NCI-H524 treated with DMSO at 0.1 percent for 48 hours (cell line): ENCODE data around the gene RPL11.
"Not testable (repeated sequence)": the region's sequence is repeated elsewhere in the genome, so short reads cannot be mapped to it uniquely, and the experiment has no call there.

ENCODE experiments used
- DNase-seq: peaks from one replicate; lab custom pipeline; 2025; lab: John Stamatoyannopoulos, UW

Gene RPL11

DNA sequence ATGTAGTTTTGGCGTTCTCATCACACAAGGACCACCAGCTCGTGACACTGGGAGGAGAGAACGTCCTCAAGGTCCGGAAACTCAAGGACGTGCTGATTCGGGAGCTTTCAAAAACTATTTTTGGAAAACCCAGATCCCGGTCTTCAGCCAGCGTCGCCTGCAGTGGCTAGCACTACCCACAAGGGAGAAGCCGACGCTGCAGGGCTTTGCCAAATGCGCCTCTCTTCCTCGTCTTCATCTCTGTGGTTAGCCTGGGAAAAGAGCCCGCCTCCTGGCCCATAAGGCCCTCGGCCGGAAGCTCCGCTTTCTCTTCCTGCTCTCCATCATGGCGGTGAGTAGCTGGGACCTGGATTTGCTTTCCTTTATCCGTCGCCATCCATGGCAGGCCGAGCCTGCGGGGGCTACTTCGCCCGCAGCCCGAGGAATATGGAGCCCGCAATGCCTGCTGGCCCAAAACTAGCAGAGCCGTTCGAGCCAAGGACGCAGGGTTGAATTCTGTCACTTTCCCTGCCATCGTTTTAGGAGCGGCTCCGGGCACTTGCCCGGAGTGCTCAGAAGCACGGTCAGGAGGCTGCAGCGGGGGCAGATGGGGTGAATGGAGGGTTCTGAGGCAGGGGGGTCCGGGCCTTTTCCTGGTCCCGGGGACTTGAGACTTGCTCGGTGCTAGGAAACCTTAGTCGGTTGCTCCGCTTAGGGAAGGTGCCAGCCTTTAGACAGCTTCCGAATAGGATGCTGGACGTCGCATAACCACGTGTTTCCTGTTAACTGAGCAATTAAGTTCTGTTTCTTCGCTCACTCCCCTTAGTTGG, at the start of gene RPL11:
TSS of gene RPL11 (plus strand) at position 308 of the 809 bp plus-strand sequence. CDS start at position 326, 18 bp downstream.
- peak; percentile 65 for DNase-seq

DNA sequence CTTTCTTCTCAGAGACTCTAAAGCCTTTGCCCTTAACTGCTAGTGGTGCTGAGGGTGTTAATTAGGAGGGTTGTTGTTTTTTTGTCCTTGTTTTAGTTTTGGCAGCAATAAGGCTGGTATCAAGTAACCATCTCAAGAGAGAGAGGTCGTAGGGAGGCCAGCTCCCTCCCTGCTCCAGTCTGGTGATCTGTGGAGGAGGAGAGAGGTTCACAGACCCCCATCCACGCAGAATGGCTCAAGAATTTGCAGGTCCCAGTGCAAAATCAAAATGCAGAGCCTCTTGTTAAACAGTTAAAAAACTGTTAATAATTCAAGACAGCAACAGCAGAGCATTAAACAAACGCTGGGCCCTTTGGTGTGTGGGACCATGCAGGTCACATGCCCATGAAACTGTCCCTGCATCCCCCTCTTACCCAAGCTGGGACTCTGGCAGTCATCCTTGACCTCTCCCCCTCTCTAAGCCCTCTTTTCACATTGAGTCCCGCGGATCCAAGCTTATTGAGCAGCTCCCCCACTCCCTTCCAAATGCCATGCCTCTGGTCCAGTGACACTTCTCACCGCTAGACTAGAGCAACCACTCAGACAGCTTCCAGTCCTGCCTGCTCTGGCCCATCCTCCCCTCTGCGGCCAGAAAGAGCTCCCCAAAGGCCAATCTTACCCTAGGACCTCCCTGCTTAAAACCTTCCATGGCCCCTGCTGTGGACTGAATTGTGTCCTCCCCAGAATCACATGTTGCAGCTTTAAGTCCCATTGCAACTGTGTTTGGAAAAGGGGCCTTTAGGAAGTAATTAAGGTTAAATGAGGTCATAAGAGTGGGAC, 47.7 kb upstream of the RPL11 start:
- DNase-seq: no peak

DNA sequence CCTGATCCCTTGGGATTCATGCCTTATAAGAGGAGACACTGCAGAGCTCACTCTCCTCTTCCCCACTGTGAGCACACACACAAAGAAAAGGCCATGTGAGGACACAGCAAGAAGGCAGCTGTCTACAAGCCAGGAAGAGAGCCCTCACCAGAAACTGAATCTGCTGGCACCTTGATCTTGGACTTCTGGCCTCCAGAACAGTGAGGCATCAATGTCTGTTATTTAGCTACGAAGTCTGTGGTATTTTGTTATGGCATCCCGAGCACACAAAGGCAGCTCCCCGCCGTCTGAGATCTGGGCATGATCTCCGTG, 47.1 kb upstream of the RPL11 start:
- no peak for DNase-seq

DNA sequence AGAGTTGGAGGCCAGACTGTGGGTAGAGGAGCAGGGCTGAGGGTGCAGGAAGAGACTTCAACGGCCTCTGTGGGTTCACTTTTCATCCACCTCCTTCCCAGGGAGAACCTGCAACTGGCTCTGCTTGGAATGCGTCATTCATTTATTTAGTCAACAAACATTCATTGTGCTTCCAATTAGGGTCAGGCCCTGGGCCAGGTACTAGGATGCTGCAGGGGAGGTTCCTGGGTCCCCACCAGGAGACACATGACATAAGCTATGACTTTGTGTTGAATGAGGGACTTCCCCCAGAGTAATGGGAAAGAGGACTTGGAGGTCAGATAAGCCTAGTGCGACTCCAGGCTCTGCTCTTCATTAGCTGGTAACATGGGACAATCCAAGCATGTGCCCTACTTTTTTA, 46.3 kb upstream of the RPL11 start:
- no peak for DNase-seq

DNA sequence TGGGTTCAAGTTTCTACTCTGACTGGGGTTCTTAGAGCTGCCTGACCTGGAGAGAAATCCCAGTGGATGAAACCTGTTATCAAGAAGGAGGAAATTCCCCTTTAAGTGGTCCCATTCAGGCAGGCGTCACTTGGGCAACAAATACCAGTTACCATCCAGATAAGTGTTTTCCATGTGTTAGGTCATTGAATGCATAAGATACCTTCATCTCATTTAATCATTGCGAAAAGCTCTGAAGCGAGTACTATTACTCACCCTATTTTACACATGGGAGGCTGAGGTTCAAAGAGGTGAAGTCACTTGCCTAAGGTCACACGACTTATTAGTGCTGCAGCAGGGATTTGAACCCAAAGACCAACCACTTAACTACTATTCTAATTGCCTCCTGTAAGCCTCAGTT, 45.5 kb upstream of the RPL11 start:
- DNase-seq: no peak

DNA sequence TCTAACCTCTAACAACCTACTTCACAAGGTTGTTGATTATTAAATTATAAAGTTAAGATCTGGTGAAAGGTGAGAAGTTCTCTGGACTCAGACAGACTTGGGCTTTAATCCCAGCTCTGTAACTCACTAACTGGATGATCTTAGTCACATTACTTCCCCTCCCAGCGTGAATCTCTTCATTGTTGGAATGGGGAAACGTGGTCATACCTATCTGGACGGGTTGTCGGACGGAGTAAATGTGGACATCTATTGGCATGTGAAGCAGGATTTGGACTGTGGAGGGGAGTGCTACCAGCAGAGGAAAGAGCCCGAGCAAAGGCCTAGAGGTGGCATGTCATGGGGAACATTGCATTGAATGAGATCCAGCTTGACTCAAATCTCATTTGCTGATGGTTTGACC, 45.1 kb upstream of the RPL11 start:
- DNase-seq: no peak

DNA sequence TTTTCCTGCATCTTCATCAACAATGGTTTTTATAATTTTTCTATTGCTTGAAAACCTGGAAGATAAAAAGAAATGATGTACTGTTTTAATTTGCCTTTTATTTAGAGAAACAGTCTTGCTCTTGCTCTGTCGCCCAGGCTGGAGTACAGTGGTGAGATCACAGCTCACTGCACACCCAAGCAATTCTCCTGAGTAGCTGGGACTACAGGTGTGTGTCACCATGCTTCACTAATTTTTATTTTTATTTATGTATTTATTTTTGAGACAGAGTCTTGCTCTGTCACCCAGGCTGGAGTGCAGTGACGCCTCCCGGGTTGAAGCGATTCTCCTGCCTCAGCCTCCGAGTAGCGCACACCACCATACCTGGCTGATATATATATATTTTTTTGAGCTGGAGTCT, 43.0 kb upstream of the RPL11 start:
- DNase-seq: no peak

DNA sequence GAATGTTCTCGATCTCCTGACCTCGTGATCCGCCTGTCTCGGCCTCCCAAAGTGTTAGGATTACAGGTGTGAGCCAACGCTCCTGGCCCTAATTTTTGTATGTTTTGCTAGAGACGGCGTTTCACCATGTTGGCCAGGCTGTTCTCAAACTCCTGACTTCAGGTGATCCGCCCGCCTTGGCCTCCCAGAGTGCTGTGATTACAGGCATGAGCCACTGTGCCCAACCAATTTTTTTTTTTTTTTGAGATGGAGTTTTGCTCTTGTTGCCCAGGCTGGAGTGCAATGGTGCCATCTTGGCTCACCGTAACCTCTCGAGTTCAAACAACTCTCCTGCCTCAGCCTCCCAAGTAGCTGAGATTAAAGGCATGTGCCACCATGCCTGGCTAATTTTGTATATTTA, 42.4 kb upstream of the RPL11 start:
- DNase-seq: not testable (repeated sequence)

DNA sequence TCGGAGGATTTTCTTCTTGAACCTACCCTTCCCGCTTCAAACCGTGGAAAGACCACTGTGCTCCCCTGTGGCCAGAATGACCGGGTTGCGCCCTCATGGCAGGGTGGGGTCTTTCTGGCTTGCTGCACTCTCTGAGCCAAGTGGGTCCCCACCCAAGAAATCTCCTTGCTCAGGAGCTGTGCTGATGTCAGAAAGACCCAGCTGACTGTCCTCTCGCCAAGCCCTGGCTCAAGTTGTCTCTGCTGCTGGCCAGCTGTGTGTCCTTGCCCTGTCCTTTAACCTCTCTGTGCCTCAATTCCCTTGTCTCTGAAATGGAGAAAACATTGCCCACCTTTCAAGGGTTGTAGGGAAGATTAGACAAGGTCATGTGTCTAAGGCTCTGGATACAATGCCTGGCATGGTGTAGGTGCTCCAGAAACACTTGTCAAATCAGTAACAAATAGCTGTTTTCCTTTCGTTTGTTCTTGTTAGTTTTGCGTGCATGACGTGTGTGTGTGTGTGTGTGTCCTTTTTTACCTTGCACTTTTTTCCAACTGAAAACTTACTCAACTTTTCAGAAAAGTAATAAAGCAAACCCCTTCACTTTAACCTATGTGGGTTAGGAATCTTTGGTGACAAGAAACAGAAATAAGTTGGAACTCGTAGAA, 41.1 kb upstream of the RPL11 start:
- no peak for DNase-seq

DNA sequence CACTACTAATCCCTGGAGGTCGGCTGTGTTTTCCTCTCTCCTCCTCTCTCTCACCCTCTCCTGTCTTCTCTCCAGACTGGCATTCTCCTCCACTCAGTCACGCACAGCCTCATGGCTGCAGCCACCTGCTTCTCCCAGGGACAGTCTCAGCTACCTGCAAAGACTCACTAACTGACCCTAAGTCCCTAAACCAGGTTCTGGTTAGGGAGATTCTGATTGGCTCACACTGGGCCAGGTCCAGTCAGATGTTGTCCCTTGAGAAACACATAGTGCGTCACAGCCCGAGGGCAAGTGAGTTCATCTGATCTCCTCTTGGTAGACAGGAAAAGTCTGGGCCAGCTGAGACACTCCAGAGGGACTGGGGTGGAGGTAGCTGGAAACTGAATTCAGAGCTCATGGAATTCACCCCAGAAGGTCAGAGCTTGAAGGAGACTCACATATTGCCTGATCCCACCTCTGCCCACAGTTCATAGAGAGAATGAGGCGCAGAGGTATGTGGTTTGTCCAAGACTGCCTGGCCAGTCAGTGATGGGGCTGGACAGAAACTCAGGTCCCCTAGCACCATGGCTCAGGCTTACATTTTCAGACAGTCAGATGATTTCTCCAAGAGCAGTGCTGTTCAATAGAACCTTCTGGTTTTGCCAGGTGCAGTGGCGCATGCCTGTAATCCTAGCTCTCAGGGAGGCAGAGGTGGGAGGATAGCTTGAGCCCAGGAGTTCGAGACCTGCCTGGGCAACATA, 40.4 kb upstream of the RPL11 start:
- DNase-seq: no peak

DNA sequence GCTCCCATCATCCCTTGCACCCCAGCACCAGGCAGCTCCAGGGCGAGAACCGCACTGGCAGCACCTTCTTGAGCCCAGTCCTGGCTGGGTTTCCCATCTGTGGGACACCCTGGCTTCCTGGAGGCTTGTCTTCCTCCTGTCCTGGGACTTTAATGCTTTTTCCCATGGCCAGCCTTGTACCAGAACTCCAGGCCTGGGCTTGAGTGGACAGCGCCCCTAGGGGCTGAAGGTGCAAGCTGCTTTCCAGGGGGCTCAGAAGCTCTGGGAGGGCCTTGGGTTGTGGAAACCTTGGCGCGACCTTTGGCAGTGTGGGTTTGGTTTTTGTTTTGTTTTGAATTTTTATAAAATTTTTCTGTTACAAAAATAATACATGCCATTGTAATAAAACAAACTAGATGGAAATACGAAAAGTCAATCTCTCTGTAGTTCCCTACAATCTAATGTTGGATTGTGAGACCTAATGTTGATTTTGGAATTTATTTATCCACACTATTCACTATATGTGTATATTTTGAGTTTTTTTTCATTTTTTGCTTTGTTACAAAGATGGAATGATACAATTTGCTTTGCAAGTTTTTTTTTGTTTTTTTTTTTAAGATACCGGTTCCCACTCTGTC, 33.8 kb upstream of the RPL11 start:
- no peak for DNase-seq

DNA sequence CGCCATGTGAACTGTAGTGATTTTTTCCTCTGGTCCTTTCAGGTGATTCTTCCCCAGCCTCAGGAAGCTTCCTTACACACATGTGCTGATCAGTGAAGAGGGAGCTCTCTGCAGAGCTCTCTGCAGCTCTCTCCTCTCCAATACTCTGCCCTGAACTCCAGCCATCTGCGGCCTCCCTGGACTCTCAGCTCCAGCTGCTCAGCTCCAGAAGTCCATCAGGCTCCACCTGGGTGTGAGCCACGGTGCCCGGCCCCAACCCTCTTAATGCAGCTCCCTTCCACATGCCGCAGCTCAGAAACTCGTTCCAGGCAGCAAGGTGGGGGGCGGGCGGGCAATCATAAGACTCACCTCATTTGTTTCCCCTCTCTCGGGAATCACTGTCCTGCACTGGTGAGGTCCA, 30.9 kb upstream of the RPL11 start:
- DNase-seq: no peak

DNA sequence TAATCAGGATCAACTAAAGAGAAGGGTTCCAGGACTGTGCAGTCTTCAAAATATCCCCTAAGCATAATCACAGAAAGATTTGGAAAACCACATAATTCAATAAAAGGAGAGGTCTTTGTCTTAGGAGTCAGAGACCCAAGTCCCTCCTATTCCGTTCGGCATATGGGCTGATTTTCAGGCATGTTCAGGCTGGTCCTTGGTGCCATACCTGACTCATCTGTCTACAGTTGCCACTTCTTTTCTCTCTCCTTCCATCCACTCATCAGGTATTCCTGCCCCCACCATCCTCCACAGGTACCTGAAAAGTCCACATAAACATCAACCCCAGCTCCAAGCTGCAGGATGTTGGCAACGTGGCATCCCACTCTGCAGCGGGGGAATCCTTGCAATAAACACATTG, 29.7 kb upstream of the RPL11 start:
- DNase-seq: no peak

DNA sequence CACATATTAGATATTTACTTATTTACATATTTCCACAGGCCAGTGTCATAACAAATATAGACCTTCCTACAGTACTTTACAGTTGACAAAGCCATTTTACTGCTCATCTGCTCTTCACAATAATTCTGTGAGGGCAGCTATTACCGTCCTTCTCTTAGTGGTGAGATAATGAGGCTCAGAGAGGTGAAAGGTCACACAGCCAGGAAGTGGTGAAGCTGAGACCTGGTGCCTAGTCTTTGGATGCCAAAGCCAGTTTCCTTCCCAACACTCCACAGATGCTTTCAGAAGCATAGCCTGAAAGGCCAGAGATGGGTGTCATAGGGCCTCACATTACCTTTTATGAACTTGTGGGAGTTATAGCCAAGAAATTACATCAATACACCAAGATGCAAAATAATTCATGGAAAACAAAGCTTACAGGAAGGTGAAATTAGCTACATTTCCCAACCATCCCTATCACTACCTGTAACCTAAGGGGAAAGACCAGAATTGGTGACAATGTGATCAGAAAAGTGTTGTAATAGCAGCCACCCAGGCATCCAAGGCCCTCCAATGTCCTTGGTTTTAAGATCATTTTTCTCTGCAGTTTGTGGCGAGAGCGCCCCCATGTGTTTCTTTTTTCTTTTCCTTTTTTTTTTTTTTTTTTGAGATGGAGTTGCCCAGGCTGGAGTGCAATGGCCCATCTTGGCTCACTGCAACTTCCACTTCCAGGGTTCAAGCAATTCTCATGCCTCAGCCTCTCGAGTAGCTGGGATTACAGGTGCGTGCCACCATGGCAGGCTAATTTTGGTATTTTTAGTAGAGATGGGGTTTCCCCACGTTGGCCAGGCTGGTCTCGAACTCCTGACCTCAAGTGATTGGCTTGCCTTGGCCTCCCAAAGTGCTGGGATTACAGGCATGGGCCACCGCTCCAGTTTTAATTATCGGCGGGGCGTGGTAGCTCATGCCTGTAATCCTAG, 26.5 kb upstream of the RPL11 start:
- DNase-seq: no peak

DNA sequence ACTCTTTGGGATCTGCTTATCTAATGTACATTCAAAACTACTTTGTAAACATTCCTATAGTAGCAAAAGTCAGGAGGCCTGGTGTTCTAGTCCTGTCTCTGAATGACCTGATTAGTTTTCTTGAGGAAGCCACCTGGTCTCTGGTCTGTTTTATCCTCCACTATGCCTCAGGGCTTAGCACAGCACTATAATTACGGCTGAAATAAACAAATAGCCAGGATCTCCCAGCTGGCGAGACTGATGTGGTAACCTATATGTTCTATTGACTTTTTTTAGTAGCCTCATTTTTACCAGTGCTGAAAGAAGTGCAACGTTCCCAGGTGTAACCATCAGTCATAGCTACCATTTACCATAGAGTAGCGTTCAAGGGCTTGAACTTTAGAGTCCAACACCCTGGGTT, 24.2 kb upstream of the RPL11 start:
- no peak for DNase-seq

DNA sequence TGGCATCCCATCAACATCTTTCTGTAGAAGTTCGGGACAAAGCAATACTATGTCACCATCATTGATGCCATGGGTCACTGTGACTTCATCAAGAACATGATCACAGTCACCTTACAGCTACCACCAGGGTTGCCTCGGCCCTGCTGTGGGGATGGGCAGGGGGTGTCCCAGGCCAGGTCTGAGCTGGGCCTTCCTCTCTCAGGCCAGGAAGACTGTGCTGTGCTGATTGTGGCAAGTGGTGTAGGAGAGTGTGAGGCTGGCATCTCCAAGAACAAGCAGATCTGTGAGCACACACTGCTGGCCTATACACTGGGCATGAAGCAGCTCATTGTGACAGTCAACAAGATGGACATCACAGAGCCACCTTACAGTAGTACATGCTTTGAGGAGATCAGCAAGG, 20.9 kb upstream of the RPL11 start:
- no peak for DNase-seq

DNA sequence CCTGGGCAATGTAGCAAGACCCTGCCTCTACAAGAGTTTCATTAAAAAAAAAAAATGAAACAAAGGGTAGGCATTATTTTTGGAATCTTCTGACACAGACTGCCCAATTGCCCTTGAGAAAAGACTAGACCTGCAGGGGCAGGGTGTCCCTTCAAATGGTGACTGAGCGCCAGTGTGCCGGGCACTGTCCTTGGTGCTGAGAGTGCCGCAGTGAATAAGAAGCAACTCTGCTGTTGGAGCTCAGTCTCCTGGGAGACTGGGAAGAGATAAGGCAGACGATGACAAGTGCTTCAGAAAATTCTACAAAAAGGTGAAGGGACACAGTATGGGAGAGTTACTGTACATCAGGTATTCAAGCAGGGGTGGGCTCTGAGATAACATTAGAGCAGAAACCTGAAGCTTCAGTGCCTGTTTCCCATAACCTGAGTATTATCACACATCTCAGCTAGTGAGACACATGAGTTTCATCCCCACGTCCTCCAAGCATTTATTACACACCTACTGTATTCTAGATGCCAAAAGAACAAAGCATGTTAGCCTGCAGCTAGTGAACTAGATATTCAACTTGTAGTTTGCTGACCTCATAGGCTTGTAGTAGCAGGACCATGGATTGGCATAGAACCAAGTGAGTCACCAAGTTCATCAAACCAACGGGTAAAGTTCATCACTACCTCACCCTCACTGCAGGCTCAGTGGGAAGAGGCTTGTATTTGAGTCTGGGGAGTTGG, 18.4 kb upstream of the RPL11 start:
- DNase-seq: no peak

DNA sequence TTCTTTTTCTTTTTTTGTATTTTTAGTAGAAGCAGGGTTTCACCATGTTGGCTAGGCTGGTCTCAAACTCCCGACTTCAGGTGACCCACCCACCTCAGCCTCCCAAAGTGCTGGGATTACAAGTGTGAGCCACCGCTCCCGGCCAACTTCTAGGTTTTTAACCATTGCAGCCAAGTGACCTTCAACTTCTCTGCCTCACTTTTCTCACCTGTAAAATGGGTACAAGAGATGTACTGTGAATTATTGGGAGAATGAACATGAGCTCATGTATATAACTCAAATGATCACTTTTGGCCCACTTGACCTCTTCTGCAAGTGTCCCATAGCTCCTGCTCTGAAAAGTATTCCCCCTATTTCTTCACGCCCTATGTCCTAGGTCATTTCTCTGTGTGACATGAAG, 11.8 kb upstream of the RPL11 start:
- no peak for DNase-seq

DNA sequence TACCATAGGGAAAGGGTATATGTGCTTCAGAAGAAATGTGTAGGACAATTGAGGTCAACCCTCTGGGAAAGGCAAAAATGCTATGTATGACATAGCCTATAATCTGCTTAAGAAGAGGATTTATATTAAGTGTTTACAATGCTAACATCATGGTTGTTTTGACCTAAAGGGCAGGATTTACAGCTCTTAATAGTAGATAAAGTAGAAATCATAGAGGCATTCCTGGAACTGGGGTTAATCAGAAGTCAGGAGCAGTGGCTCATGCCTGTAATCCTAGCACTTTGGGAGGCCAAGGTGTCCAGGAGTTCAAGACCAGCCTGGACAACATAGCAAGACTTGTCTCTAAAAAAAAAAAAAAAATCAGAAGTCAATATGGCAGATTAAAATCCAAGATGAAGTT, 8.7 kb upstream of the RPL11 start:
- DNase-seq: no peak

DNA sequence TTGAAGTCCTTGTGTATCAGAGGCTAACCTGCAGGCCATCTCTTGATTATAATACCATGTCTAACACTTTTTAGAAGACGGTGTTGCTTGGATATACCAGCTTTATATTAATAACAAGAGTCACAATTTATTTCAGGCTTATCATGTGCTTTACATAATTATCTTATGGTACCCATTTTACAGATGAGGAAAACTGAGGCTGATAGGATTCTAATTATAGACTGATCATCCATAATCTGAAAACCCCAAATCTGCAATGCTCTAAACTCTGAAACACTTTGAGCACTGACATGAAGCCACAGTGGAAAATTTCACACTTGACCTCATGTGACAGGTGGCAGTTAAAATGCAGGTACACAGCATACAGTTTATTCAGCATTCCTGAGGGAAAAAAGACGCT, 7.2 kb upstream of the RPL11 start:
- no peak for DNase-seq
